Muscle layer of duodenum (tissue), 2 donors: ENCODE data around the gene SLC37A1.
A peak's percentile ranks its signal among the peaks of the same experiment; 100 is the strongest.

Experiments used
- H3K27ac ChIP-seq: one replicate; pipeline ENCODE4 v1.7.0; 2013; ENCODE audit warnings: mild to moderate bottlenecking, low read length
- H3K27me3 ChIP-seq: one replicate; pipeline ENCODE4 v1.7.0; 2013; ENCODE audit warnings: low read depth, mild to moderate bottlenecking, control low read depth, low read length
- H3K36me3 ChIP-seq, 2 donors: one replicate each; pipeline ENCODE4 v1.7.0; 2013; ENCODE audit warnings: low read length in 2 of 2, control low read depth in 1 of 2, mild to moderate bottlenecking in 1 of 2; ENCODE audit not compliant: insufficient read depth in 2 of 2, control insufficient read depth in 1 of 2
- H3K4me1 ChIP-seq, 2 donors: one replicate each; pipeline ENCODE4 v1.7.0; 2013; ENCODE audit warnings: low read length in 2 of 2, mild to moderate bottlenecking in 2 of 2, control low read depth in 1 of 2, moderate library complexity in 1 of 2; ENCODE audit not compliant: insufficient read depth in 2 of 2, control insufficient read depth in 1 of 2
- H3K4me3 ChIP-seq, 2 donors: one replicate each; pipeline ENCODE4 v1.7.0; 2013; ENCODE audit warnings: low read length in 2 of 2, low read depth in 1 of 2, mild to moderate bottlenecking in 1 of 2
- H3K9me3 ChIP-seq, 2 donors: one replicate each; pipeline ENCODE4 v1.7.0; 2013; ENCODE audit warnings: low read length in 2 of 2, control low read depth in 1 of 2, mild to moderate bottlenecking in 1 of 2; ENCODE audit not compliant: control insufficient read depth in 1 of 2
- donor health status: healthy.

Gene SLC37A1

DNA sequence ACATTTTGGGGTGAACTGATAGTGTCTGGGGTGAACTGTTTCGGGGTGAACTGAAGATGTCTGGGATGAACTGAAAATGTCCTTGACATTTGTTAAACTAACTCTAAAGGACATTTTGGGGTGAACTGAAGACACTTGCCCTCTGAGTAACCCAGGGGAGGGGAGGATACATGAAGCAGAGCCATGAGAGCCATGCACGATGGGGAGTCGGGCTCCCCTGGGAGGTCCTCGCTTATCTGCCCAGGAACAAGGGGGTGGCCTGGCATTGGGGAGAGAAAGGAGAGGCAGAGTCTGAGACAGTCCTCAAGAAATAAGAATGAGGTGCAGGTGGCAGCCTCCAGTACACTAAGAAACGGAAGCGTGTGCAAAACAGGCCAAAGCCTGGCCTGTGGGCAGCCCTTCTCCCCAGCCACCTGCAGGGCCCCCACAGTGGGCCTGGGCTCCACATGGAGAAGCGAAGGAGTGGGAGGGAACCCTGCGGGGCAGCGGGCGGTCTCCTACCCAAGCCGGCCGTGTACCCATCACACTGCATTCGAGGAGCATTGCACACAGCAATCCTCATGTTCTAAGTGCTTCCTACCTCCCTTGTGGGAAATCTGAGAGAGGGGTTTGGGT, 41.8 kb upstream of the SLC37A1 start:
- H3K27ac ChIP-seq = no peak overlapping the region

DNA sequence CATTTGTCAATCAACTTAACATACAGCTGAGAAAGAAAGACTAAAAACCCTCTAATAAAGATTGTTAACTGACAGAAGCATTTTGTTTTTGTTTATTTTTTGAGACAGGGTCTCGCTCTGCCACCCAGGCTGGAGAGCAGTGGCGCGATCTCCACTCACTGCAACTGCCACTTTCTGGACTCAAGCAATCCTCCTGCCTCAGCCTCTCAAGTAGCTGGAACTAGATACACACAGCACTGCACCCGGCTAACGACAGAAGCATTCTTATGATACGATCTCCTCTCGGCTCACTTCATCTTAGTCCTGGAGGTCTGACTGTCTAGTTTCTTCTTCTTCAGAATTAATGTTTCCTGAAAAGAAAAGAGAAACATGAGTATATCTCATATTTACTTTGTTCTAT, 41.1 kb upstream of the SLC37A1 start:
- H3K27me3 ChIP-seq = no peaks in the 10 kb centered on the region
- peaks cover 0 to under 1% of the 10 kb centered on the region in 2 donors for H3K4me1 ChIP-seq
- no peaks in the 10 kb centered on the region for H3K9me3 ChIP-seq
- no peak overlapping the region for H3K27ac ChIP-seq
- H3K36me3 ChIP-seq = no peaks in the 10 kb centered on the region
- H3K4me3 ChIP-seq = no peak overlapping the region

More for the DNA sequence above, 41.8 kb upstream of the SLC37A1 start:
- H3K9me3 ChIP-seq = no peaks in the 10 kb centered on the region
- H3K27me3 ChIP-seq = no peaks in the 10 kb centered on the region
- no peak overlapping the region for H3K4me3 ChIP-seq
- peaks cover 0 to 8% of the 10 kb centered on the region in 2 donors for H3K4me1 ChIP-seq
- no peaks in the 10 kb centered on the region for H3K36me3 ChIP-seq

DNA sequence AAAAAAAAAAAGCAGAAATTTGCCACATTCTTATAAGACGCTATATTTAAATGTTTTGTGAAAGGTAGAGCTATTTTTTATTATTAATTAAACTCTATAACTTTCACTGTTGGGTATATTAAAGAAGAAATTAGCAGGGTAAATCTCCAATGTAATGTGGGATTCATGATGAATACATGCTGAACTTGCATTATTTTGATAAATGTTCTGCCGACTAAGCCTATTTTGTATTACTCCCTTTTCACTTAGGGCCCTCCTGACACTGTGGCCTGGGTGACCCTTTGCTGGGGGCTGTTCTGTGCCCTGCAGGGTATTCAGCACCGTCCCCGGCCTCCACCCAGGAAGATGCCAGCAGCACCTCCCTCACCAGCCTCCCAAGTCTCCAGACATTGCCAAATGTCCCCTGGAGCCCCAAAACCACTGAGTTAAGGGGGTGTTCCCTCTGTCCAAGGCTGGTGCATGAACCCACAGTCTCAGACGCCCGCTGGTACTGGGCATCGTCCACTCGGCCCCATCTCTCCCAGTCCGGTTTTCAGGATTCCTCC, 40.1 kb upstream of the SLC37A1 start:
- H3K4me1 ChIP-seq = no peaks in the 10 kb centered on the region
- no peak overlapping the region for H3K4me3 ChIP-seq
- H3K9me3 ChIP-seq = no peaks in the 10 kb centered on the region
- no peak overlapping the region for H3K27ac ChIP-seq
- H3K27me3 ChIP-seq = no peaks in the 10 kb centered on the region
- no peaks in the 10 kb centered on the region for H3K36me3 ChIP-seq

DNA sequence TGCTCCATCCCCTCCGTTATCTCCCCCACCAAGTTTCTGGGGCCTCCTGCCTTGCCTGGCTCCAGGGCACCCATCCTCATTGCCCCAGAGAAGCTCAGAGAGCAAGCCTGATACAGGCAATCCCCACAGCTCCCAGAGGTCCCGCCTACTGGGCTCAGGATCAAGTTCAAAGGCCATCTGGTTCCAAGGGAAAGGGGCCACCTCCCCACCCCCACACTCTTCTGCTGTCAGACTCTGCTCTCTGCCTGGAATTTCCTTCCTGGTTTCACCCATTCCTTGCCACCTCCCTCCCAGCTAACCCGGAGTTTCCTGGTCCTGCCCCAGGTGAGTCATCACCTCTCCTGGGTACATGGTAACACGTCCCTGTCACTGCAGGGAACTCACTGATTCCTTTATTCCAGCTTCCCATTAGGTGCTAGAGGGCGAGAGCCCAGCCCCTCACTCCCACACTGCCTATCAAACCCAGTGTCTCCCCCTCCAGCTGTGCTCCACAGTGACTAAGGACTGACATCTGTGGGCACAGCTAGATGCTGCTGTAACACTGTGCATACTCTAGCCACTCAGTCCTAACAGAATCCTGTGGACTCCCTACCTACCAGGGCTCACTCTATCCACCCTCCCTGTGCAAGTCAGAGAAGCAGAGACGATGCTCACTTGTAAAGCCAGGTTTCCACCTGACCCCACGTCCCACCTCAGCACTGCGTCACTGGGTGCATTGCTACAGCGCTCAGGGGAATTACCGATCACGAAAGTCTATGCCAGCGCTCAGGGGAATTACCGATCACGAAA, 39.4 kb upstream of the SLC37A1 start:
- Histone ChIP-seq H3K4me3 (no peak overlapping the region), H3K27me3 (no peaks in the 10 kb centered on the region), H3K27ac (peak overlapping the region; percentile 59), H3K4me1 (no peaks in the 10 kb centered on the region), H3K9me3 (no peaks in the 10 kb centered on the region), H3K36me3 (no peaks in the 10 kb centered on the region)

DNA sequence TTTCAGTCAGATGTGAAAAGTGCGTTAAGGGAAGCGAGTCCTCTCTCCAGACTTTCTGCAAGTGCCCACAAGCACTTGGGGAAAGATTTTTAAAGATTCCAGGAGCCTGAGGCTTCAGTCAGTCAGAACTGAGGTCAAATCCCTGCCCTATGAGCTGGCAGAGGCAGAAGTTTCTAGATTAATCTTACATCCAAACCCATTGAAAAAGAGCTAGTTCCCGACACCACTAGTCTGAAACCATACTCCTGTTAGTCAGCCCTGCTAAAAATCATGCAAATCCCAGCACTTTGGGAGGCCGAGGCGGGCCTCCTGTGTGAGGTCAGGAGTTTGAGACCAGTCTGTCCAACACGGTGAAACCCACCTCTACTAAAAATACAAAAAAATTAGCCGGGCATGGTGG, 38.6 kb upstream of the SLC37A1 start:
- H3K9me3 ChIP-seq = no peaks in the 10 kb centered on the region
- no peaks in the 10 kb centered on the region for H3K27me3 ChIP-seq
- H3K36me3 ChIP-seq = no peaks in the 10 kb centered on the region
- H3K4me3 ChIP-seq = no peak overlapping the region
- peak overlapping the region; percentile 59 for H3K27ac ChIP-seq
- H3K4me1 ChIP-seq = no peaks in the 10 kb centered on the region

DNA sequence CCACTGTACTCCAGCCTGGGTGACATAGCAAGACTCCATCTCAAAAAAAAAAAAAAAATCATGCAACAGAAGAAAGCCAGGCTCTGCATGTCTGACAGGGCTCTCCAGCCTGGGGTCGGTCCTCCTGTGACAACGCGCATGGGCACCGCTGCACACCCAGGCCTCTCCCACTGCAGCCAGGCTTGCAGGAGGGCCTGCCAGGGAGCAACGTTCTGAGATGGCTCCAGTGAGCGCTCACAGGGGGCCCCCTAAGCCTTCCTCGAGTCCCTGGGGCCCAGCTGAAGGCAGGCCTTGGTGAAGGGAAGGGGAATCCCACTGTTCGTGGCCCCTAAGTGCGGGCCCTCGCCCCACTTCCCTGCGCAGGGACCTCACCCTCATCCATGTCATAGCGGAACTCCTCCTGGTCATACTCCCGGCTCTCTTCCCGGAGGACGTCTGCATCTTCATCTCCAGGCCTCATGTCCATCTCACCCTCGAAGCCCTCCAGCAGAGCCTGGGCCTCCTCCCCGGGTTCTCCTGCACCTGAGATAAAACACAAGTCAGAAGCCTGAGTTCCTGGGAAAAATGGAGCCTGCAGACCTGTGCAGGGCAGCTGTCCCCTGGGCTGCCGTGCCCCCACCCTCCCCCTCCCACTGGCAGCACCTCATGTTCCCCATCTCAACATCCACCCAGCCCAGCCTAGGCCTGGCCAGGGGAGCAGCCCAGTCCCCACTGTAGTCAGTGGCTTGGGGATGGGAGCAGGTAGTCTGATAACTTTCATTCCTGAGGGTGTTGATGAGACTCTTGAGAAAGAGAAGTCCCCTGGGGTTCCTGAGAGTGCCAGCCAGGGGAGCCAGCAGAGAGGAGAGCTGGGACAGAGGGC, 37.9 kb upstream of the SLC37A1 start:
- Histone ChIP-seq H3K9me3 (no peaks in the 10 kb centered on the region), H3K27me3 (no peaks in the 10 kb centered on the region), H3K36me3 (no peaks in the 10 kb centered on the region), H3K27ac (no peak overlapping the region), H3K4me3 (no peak overlapping the region), H3K4me1 (no peaks in the 10 kb centered on the region)

DNA sequence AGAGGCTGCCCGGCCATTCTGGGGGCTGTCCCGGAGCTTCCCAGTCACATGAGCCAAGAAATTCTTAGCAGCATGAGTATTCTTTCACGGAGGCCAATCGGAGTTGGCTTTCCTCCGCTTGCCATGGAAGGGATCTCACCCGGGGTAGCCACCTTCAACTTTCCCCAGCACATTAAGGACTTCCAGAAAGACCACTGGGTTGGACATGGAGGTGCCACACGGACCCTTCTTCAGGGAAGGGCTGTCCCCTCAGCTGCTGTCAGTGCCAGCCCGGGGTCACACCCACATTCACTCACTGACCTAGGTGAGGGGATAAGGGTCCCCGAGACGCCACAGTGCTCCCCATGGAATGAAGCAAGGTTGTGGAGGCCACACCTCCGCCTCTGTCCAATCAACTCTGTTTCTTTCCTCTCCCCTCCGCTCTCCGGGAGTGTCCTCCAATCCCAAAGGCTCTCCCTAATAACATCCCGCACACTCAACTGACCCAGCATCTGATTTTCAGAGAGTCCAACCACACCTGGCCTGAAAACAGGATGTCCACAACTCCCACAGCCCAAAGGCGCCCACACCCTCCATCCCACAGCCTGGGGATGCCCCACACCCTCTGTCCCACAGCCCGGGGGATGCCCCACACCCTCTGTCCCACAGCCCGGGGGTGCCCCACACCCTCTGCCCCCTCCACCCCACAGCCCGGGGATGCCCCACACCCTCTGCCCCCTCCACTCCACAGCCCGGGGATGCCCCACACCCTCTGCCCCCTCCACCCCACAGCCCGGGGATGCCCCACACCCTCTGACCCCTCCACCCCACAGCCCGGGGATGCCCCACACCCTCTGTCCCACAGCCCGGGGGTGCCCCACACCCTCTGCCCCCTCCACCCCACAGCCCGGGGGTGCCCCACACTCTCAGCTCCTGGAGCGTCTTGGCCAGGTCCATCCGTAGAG, 37.0 kb upstream of the SLC37A1 start:
- Histone ChIP-seq H3K4me3 (no peak overlapping the region), H3K9me3 (no peaks in the 10 kb centered on the region), H3K27ac (no peak overlapping the region), H3K36me3 (no peaks in the 10 kb centered on the region), H3K4me1 (no peaks in the 10 kb centered on the region), H3K27me3 (no peaks in the 10 kb centered on the region)

DNA sequence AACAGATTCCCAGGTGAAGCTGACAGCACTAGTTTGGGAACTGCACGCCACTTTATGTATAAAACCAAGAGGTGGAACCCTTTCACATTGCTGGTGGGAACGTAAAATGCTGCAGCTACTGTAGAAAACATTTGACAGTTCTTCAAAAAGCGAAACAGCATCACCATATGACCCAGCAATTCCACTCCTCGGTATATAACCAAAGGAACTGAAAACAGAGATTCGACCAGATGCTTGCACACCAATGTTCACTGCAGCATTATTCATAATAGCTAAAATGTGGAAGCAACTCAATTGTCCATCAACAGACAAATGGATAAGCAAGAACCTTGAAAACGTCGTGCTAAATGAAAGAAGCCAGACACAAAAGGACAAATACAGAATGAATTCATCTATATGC, 35.1 kb upstream of the SLC37A1 start:
- no peaks in the 10 kb centered on the region for H3K27me3 ChIP-seq
- no peak overlapping the region for H3K27ac ChIP-seq
- H3K4me3 ChIP-seq = no peak overlapping the region
- no peaks in the 10 kb centered on the region for H3K36me3 ChIP-seq
- no peaks in the 10 kb centered on the region for H3K9me3 ChIP-seq
- no peaks in the 10 kb centered on the region for H3K4me1 ChIP-seq

DNA sequence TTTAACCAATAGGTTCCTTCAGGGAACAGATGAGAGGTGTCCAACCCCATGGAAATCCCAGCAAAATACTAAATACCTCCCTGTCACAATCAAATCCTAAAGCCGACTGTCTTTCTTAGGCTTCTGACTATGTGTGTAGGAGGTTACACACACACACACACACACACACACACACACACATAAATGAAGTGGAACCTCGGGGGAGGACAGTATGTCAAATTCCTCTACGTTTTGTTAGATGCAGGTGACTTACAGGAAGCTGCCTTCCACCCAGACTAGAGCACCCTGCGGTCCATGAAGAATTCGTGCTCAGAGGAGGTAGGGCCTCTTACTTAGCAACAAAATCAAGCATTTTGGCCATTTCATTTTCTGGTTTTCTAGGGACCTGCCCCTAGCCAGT, 34.1 kb upstream of the SLC37A1 start:
- no peak overlapping the region for H3K4me3 ChIP-seq
- no peaks in the 10 kb centered on the region for H3K4me1 ChIP-seq
- H3K36me3 ChIP-seq = no peaks in the 10 kb centered on the region
- H3K27me3 ChIP-seq = no peaks in the 10 kb centered on the region
- no peaks in the 10 kb centered on the region for H3K9me3 ChIP-seq
- H3K27ac ChIP-seq = no peak overlapping the region

DNA sequence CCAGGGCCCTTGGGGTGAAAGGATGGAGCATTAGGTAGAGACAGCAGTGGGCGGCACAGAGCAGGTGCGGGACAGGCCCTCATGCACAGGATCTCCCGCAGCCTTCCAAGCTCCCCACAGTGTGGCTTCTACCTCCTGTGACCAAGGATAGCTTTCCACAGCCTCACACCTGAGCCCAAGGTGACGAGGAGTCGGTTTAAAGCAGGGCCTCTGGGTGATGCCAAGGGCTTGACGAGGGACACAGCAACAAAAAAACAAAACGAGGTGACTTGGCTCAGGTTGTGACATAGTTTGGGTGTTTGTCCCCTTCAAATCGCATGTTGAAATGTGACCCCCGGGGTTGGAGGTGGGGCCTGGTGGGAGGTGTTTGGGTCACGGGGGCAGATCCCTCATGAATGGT, 32.9 kb upstream of the SLC37A1 start:
- Histone ChIP-seq H3K9me3 (no peaks in the 10 kb centered on the region), H3K4me3 (no peak overlapping the region), H3K27ac (no peak overlapping the region), H3K4me1 (no peaks in the 10 kb centered on the region), H3K36me3 (no peaks in the 10 kb centered on the region), H3K27me3 (no peaks in the 10 kb centered on the region)
